SW480 (cell line): Measurements from ENCODE around the gene CCT5.

Experiments used
- DNase-seq: peaks from one replicate; pipeline ENCODE4 v3.0.0-alpha.2; 2016; ENCODE audit warnings: low spot score

The CCT5 gene

GRCh38 chr5:10249948-10250805, at the start of gene CCT5:
CCT5 (plus strand) TSS chr5:10250280; CDS start chr5:10250341, 61 bp downstream.
- DNase-seq: peak; percentile 100

GRCh38 chr5:10201223-10201868, 48.7 kb upstream of the CCT5 start:
- no peak for DNase-seq

DNA sequence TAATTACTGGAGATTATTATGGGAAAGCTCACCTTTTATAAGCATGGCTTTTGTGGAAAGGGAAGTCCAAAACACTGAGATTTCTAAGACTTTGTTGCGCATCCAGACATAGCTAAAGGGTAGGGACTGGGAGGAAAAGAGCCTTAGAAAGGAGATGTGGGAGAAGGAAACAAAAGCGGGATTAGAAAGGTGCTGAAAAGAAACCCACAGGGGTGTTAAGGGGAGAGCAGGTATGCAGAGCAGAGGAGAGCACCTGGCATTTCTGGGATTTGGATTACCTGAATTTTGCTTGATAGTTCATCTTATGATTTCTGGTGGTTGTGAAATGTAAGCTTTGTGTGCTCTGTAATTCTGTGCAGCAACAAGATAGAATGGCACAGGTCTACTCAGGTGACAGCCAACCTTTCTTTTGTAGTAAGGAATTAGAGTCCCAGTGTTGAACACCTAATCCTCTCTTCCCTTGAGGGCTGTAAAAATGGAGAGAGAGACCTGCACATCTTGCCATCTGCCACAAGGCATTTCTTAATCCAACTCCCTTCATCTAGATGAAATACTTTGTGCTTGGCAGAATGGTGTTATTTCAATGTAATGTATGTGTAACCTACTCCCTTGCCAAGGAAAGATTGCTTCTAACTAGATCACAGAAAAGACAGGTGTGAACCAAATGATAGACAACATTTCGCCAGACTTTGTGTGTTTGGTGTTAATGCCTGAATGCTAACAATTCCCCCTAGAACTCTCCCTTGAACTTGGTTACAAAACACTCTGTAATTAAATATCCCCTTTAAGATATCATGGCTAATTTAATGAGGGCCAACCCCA, 47.8 kb upstream of the CCT5 start:
- DNase-seq: no peak

DNA sequence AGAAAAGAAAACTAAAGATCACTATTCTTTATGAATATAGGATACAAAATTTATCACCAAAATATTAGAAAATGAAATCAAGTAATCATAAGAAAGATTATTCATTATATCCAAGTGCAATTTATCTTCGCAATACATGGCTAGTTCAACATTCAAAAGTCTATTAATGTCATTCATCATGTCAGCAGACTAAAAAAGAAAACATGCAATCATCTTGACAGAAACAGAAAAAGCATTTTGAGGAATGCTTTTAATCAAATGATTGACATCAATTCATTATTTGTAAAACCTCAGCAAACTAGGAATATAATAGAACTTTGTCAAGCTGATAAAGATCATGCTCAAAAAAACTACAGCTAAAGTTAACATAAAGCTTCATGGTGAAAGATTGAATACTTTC, 41.1 kb upstream of the CCT5 start:
- DNase-seq: no peak

DNA sequence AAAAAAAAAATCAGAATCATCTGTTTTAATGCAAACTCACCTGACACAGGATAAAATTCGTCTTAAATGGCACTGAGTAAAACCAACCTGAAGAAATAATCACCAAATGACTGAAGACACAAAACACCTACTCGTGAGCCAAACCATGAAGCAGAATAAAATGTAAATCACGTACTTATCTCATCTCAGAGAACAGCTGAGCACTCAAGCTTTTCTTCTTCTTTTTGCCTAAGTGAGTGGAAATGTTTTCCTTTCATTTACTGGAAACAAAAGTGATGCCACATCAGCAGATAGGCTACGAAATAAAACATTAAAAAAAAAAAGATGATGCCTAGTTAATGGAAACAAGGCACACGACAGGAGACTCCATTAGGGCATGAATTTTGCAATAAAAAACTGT, 36.8 kb upstream of the CCT5 start:
- no peak for DNase-seq

GRCh38 chr5:10214041-10214440, 36.0 kb upstream of the CCT5 start:
- DNase-seq: no peak

GRCh38 chr5:10215366-10215765, 34.7 kb upstream of the CCT5 start:
- DNase-seq: no peak

DNA sequence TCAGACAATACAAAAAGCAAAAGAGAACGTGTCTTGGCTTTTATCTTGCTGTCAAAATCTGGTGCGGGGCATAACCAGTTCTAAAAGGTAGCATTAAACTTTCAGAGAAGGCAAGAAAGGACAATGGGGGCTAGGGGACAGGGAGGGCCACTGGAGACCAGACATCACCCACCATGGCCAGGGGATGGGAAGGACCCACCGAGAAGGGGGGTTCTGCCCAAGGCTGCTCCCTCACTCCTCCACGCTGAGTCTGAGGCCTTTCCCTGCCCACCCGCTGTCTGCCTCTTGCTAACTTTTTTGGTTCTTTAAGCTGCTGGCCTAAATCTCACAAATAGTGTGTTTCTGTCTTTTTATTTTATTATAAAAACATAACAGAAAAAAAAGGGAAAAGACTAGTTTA, 34.0 kb upstream of the CCT5 start:
- DNase-seq: no peak

DNA sequence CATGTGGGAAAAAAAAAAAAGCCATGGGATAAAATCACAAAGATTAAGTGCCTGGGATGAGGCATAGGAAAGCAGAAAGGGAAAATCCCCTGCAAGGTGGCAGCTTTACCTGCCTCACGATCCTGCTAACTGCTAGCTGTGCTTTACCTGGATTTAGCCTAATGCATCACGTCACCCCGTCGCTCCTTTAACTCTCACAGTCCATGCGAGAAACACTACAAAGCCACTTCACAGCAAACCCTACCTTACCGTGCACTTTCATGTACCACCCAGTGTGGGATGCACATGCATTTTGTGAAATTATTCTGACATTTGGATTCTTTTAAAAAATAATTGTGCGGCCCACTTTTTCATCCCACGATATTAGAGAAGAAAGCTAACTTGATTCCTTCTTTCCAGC, 31.4 kb upstream of the CCT5 start:
- no peak for DNase-seq

- no peak for DNase-seq
Observed at GRCh38 chr5:10219068-10219467, 31.0 kb upstream of the CCT5 start.

GRCh38 chr5:10220248-10220647, 29.8 kb upstream of the CCT5 start:
- DNase-seq: no peak

DNA sequence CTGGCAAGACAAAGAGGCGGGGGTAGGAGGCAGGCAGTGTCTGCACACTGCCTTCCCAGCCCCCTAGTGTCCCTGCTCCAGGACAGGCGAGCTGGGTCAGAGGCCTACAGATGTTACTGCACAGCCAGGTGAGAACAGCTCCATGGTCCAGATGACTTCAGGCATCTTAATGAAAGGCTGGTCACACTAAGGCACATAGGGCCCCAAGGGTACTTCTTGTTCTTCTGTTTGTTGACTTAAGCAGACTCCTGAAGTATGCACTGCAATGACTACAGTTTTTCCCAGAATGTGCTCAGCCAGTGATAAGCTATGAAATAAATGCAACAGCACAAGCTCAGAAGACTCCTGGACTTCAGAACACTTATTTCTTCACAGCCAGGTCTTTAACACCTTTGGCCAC, 27.8 kb upstream of the CCT5 start:
- DNase-seq: no peak

DNA sequence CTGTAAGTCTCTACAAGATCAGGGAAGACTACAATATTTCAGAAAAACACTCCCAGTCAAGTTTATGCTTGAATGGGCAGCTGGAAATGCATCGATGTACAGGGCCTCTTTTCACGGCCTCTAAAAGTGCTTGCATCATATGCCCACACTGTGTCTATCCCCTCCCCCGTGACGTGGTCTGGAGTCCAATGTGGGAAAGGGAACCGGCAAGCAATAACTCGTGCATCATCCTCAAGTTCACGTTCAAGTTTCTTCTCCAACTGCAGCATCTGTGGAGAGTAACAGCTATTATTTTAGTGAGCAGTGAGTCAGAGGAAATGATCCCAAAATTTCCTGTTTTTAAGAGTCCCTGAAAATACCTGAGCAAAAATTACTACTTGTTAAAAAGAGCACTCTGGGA, 22.7 kb upstream of the CCT5 start:
- no peak for DNase-seq

- no peak for DNase-seq
Observed at GRCh38 chr5:10228288-10228687, 21.8 kb upstream of the CCT5 start.

- DNase-seq: no peak
Observed at GRCh38 chr5:10229306-10230048, 20.6 kb upstream of the CCT5 start.

DNA sequence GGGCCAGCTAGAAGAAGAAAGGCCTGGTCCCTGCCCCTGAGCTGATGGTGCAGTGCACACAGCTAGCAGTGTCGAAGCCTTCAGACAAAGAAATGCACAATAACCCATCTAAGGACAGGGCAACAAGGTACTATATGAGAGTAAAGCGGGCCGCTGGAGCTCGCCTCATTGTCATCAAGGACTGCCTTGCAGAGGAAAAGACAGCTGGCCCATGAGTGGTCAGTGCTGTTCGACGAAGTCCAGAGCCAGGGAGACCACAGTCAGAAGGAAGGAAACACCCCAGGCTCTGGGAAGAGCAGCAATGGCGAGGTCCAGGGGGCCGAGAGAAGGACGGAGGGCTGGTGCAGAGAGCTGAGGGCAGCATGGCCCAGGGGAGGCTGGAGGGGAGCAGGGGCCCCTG, 17.7 kb upstream of the CCT5 start:
- no peak for DNase-seq

DNA sequence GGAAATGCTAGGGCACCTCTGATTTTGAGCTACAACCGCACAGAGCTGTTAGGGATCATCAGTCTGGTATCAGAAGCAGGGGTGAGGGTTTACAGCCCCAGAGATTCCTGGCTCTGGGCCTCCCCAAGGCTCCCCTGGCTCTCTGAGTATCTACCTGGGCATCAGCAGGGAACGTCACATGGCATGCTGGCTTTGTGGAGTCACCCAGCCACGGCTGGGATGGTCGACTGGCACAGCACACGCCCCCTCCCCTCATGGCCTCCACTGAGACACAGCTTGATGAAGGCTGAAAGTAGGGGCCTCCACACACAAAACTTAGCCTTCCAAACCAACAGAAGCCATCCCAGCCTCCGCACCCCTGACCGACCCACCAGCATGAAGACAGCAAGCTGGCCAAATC, 17.1 kb upstream of the CCT5 start:
- DNase-seq: no peak

DNA sequence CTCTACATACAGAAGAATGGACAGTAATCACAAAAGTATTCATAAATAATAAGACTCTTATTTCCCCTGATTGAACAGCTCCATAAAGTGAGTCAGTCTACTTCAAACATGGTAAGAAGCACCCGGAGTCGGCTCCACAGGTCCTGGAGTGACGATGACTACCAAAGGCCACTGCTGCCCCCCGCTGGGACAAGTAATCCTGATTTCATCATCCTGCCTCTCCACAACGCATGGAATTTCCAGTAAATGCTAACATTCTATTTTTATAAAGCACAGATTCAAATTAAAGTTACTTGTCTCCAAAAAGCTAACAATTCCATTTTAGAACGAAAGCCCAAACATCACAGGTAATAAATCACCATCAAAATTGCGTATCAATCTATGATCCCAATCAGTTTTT, 16.6 kb upstream of the CCT5 start:
- peak; percentile 42 for DNase-seq

DNA sequence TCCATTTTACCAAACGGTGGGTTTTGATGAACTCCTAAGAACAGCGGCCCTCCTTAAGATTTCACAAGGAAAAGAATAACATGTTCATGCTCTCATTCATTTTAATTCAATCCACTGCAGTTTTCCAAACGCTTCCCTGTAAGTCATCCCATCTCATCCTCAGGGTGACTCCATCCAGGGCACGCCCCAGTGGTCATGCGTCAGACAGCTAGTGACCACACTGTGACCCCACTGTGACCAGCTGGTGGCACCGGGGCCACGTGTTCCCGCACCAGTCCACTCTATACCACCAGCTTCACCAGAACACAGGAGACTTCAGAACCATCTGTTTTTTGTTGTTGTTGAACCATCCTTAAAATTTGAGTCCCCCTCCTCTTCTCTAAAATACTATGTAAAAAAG, 14.7 kb upstream of the CCT5 start:
- DNase-seq: no peak

DNA sequence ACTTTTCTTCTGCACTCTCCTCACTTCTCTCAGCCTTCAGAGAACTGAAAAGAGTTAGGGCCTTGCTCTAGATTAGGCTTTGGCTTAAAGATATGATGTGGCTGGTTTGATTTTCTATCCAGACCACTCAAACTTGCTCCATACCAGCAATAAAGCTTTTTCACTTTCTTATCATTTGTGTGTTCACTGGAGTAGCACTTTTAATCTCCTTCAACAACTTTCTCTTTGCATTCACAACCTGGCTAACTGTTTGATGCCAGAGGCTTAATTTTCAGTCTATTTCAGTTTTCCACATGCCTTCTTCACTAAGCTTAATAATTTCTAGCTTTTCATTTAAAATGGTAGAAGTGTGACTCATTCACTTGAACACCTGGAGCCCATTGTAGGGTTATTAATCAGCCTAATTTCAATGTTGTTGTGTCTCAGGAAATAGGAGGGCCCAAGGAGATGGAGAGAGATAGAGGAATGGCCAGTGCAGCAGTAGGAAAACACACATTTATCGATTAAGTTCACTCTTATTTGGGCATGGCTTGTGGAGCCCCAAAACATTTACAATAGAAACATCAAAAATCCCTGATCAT, 6.3 kb upstream of the CCT5 start:
- no peak for DNase-seq

DNA sequence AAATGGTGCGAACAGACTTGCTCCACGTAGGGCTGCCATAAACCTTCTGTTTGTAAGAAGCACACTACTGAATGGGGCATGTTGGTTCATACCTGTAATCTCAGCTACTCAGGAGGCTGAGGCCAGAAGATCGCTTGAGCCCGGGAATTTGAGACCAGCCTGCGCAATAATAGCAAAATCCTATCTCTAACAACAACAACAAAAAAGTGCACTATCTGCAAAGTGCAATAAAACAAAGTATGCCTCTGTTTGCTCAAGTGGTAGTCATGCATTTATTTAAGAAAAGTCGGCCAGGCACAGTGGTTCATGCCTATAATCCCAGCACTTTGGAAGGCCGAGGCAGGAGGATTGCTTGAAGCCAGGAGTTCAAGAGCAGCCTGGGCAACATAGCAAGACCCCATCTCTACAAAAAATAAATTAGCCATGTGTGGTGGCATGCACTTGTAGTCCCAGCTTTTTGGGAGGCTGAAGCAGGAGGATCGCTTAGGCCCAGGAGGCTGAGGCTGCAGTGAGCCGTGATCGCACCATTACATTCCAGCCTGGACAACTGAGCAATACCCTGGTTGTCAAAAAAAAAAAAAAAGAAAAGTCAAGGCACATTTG, 5.6 kb upstream of the CCT5 start:
- no peak for DNase-seq
